HG03045 (cell line): Measurements from ENCODE around the gene OXSR1.
"Not testable (repeated sequence)": the region's sequence is repeated elsewhere in the genome, so short reads cannot be mapped to it uniquely, and the experiment has no call there.

Source experiments
- ATAC-seq: cut with Tn5 transposase; IDR thresholded peaks from one replicate; pipeline ENCODE4 v1.9.1; 2021; ENCODE audit warnings: mild to moderate bottlenecking, moderate library complexity; ENCODE audit not compliant: unreplicated experiment

The OXSR1 gene

GRCh38 chr3:38219609-38220197 is 54.4 kb downstream of the OXSR1 start:
- no peak for ATAC-seq

DNA sequence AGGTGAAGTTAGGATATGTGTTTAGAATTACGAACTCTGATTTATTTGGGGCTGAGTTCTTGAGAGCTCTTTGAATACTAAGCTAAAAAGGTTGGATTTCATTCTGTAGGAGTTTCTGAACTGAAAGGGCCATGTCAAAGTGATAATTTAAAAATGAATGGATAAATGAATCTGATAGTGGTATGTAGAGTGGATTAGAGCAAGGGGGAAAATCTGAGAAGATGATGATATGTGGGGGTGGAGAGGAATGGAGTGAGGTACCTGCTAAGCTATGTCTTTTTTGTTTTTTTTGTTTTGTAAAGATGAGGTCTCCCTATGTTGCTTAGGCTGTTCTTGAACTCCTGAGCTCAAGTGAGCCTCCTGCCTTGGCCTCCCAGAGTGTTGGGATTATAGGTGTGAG is 55.7 kb downstream of the OXSR1 start:
- no peak for ATAC-seq

DNA sequence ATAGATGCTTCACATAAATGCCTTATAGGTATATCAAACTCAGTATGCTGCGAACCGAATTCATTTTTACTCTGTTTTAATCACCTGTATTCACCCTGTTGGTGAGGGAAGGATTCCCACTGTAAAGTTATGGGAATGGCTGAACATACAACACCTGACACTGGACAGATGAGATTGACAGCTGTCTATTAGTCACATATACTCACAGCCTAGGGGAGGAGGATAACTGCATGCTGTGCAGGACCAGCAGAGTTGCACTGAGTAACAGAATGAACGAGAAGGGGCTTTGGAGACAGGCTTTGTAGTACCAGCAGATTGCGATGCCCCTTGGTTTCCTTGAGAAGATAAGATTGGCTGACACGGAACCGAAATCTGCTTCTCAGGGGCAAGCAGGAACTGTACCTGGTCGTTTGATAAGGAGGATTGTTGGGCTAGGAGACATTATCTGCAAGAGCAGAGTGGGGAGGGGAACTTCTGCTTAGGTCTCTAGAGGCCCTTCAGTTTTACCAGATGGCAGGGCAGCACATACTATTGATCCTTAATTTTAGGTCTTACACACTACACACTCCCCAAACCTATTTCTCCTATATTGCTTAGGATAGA is 56.8 kb downstream of the OXSR1 start:
- ATAC-seq = no peak

DNA sequence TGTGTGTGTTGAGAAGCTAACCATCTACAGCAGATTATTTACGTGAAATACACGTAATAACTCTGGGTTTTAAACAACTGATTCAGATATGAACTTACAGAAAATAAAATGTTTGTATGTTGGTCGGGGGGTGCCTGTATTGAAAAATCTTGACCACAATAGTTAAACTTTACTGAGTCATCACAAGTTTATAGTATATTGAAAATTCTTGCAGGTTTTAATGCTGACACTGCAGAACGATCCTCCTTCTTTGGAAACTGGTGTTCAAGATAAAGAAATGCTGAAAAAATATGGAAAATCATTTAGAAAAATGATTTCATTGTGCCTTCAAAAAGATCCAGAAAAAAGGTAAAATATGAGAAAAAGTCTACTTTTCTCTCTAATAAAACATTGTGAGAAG is 59.0 kb downstream of the OXSR1 start:
- ATAC-seq = no peak

DNA sequence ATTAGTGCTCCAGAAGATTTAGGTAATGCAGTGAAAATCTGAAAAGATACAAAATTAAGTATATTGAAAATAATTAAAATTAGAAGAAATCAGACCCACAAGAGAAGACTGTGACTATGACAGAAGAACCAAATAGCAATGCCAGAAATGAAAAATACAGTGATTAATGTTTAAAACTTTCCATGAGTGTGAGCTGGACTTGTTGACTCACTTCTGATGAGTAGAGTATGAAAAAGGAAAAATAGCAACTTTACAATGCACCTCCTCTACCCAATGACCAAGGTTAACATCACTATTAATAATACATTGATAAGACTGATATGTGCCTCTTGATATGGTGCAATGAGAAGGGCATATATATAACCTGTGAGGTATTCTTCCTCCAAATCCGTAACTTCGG is 60.9 kb downstream of the OXSR1 start:
- no peak for ATAC-seq

DNA sequence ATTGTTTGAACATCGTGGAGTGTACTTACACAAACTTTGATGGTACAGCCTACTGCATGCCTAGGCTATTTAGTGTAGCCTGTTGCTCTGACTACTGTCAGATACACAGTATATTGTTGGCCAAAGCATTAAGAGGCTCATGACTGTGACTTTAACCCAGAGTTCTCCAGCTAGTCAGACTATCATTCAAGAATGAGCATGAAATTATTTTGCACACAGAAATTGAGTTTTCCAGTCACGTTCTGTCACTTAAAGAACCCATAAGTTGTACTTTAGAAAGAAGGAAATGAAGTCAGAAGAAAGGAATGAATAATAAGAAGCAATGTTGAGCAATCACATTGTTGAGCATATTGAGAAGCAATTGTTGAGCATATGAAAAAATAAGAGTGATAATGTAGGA is 62.7 kb downstream of the OXSR1 start:
- no peak for ATAC-seq

DNA sequence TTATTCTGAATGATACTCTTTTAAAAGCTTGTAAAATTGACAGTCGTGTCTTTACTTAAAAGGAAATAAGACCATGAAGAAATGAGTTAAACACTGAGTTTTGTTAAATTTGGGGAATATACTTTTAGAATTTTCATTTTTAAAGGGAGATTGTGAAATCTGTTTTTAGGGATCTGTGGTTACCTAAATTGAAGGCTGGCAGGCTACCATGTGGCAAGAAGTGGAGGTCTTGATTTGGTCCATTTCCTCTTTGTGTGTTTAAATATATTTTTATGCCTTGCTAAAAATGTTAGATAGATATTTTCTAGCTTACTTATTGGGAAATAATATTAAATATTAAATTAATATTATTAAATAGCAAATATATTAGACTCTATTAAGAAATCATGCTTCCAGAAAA is 63.7 kb downstream of the OXSR1 start:
- ATAC-seq = no peak

GRCh38 chr3:38232701-38233100 is 67.4 kb downstream of the OXSR1 start:
- ATAC-seq = no peak

DNA sequence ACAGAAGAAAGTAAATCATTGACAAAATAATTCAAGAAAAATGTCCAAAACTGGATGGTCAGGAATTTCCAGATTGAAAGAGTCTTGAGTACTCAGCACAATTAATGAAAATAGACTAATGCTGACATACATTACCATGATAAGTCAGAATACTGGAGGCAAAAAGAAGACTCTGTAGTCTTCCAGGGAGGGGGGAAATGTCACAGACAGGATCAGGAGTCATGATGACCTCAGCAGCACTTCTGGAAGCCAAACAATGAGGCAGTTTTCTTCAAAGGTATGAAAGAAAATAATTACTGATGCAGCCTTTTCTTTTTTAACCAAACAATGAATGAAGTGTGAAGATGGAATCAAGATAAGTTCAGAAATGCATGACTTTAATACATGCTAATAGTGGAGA is 70.1 kb downstream of the OXSR1 start:
- no peak for ATAC-seq

DNA sequence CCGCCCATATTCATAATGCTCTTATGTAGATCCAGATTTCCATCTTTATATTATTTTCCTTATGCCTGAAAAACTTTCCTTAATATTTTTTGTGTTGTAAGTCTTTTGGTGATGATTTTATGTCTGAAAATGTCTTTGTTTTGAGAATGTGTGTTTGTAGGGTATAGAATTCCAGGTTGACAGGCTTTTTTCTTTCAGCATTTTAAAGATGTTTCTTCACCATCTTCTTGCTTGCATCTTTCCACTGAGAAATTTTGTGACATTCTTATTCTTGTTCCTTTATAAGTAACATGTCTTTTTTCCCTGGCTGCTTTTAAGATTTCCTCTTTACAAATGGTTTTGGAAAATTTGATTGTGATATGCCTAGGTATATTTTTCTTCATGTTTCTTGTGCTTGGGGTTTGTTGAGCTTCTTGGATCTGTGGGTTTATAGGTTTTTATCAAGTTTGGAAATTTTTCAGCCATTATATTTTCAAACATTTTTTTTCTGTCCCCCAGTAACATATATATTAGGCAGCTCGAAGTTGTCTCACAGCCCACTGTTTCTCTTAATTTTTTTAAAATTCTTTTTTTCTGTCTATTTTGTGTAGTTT is 73.2 kb downstream of the OXSR1 start:
- no peak for ATAC-seq

DNA sequence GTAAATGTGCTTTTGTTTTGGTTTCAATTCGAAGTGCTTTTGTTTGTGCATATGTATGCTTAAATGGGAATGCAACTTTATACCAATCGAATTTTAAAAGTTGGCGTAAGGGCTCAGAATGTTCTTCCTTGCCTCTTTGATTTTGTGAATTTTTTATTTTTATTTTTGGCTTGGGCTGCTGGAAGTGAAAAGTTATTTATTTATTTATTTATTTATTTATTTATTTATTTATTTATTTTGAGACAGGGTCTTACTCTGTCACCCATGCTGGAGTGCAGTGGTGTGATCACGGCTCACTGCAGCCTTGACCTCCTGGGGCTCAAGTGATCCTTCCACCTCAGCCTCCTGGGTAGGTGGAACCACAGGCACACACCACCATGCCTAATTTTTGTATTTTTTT is 77.5 kb downstream of the OXSR1 start:
- ATAC-seq = not testable (repeated sequence)

DNA sequence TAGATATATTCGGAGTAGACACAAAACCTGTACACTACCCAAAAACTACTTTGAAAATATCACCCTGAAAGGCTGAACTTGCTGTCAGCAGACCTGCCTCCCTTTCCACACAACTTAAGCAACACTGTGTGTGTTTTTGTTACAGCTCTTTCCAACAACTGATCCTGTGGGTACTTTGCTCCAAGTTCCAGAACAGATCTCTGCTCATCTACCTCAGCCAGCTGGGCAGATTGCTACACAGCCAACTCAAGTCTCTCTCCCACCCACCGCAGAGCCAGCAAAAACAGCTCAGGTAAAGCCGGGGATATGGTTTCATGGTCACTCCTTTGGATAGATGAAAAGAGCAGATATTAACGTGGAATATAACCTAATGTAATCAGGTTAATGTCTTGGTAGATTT is 80.6 kb downstream of the OXSR1 start:
- no peak for ATAC-seq

DNA sequence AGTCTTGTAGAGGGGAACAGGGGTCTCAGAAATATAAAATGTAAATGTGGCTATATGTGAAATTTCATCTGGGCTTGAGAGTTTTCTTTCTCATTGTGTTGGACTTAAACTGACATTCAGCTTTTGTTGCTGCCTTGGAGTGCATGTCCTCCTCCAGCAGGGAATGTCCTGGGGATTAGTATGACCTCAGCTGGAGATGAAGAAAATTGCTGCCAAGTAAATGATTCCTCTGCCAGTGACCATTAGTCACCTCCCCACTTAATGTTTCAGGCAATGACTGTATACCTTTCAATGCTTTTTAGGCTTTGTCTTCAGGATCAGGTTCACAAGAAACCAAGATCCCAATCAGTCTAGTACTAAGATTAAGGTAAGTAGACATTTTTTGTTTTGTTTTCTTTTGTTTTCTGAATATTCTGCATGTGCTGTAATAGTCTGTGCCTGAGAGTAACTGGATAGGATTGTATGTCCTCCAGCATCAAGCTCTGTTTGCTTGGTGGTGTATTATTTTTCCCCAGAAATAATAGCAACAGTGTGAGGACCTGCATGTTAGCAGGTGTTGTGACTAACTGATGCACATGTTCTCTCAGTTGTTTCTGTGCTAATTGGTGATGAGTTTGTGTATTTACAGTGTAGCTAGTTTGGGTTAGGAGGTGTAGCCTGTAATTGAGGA is 82.2 kb downstream of the OXSR1 start:
- no peak for ATAC-seq

- no peak for ATAC-seq
Observed at GRCh38 chr3:38250198-38250597, 84.9 kb downstream of the OXSR1 start.

DNA sequence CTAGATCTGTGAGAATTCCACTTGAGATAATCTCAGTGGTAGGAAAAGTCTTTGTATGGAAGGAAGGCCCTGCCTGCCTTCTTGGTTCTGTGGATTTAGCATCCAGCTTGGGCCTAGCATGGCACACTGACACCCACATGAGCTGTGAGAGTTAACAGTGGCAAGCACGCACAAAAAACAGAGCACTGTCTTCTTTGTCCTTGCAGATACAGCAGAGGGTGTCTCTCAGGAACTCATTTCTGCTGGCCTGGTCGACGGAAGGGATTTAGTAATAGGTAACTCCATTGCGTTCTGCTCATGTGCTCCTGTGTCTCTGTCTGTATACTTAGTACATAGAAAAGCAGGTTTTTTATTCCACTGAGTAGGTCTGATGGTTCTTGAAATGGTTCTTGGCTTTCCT is 85.9 kb downstream of the OXSR1 start:
- ATAC-seq = no peak

GRCh38 chr3:38253704-38254103 is 88.4 kb downstream of the OXSR1 start:
- no peak for ATAC-seq

DNA sequence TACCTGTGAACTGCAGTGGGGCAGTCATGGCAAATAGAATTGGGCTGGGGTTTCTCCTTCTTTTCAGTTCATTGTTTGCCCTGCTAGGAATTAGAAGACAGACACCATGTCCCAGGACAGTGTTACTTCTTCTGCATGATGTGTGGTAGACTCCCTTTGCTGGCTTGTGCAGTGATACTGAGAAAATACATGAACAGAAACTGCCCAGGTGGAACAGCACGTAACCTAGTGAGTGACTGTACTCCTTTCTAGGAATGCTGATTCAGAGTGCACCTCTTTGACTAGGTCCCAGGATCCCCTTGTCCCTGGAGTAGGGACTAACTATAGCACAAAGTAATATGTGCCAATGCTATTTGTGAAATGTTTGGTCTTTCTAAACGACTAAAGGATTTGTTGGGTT is 89.5 kb downstream of the OXSR1 start:
- no peak for ATAC-seq

- ATAC-seq = no peak
Observed at GRCh38 chr3:38255627-38256026, 90.3 kb downstream of the OXSR1 start.

GRCh38 chr3:38257583-38257982 is 92.2 kb downstream of the OXSR1 start:
- ATAC-seq = no peak

- no peak for ATAC-seq
Observed at GRCh38 chr3:38260474-38260873, 95.1 kb downstream of the OXSR1 start.

GRCh38 chr3:38264353-38264771 is 99.0 kb downstream of the OXSR1 start:
- ATAC-seq = no peak

DNA sequence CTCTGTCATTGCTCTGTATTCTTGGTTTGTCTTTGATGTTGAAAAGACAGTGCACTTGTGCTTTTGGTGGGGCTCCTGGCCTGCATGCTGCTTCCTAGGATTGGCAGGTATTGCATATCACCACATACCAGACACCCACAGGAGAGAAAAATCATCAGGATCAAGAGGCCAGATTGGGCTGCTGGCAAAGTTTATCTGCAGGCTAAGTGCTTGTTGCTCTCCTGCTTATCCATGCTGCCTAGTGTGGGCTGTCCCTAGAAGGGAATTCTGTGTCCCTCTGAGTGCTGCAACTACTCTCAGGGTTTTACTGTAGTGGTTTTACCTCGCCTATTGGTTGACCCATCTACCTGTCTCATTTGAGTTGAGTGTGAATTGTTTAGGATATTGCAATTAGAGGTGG is 99.4 kb downstream of the OXSR1 start:
- ATAC-seq = no peak
